ENCODE results near the gene IGFN1. TPM values are rescaled to one million over a fixed set of nuclear protein-coding genes. Genes with fewer than 3 reads are reported as not detected.

The IGFN1 gene
- total and polyA plus RNA-seq, 9 of the 15 experiments (the other 6 are each of a cell fraction or from before 2014, with no cell fraction given) = 0.04 TPM; not detected in 8

DNA sequence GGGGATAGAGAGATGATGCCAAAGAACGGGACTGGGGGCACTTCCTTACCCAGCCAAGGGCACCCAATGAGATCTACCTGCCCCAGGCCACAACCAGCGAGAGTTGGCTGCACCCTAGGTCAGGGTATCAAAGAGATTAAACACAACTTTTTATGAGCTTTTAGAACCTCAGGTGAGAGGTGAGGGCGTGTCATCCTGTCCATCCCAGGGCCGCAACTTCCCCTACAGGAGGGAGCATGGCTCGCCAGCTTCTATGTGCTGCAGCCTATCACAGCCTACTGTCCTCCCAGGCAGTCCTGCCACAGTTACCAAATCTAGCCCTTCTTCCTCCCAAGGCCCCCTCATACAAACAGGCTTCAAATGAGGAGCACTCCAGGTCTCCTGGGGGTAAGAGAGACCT, 49.2 kb upstream of the IGFN1 start:
- in situ Hi-C loops (cut with MboI) (no loop called here), intact Hi-C loops (cut with micrococcal nuclease) (no loop called here)
- no peak for ATAC-seq
- H3K36me3 ChIP-seq (ENCODE audit: control insufficient read depth, insufficient read depth, low read length) = peaks cover 98% of the 10 kb centered on the region; the same call in 2 of the 3 replicates
- no peak overlapping the region for H3K4me3 ChIP-seq
- H3K4me1 ChIP-seq (replicated peaks in 1 of 2; ENCODE audit: control insufficient read depth in 2 of 2, insufficient read depth in 2 of 2, low read length in 2 of 2) = no peaks in the 10 kb centered on the region
- CTCF ChIA-PET (ENCODE audit: low intra/inter-chr PET ratio) = no interaction called here
- no peak overlapping the region for H2AFZ ChIP-seq (ENCODE audit: low read depth, low read length)
- no peaks in the 10 kb centered on the region for H3K27me3 ChIP-seq (ENCODE audit: control insufficient read depth in 2 of 2, insufficient read depth in 2 of 2, low read length in 2 of 2)
- H4K20me1 ChIP-seq (replicated peaks; ENCODE audit: control insufficient read depth, insufficient read depth, low read length) = peaks cover 11% of the 10 kb centered on the region
- TF ChIP-seq RNF2 (IDR thresholded peaks at IDR 0.05) = no peak
- TF ChIP-seq RBFOX2 (IDR thresholded peaks at IDR 0.05; ENCODE audit: low read depth, low read length) = 0 out of 2 replicates have a peak, but pooled peaks have one; percentile 12
- H3K9ac ChIP-seq (ENCODE audit: insufficient read depth in 1 of 2, low read depth in 2 of 2, low read length in 2 of 2) = no peak overlapping the region
- BruUV-seq (replicated peaks) = no TSS peak
- DNase-seq (ENCODE audit: extremely low read depth in 1 of 4, low spot score in 3 of 4) = no peak
- no peaks in the 10 kb centered on the region for H3K9me3 ChIP-seq (replicated peaks; ENCODE audit: control insufficient read depth, insufficient read depth, low read depth, low read length)
- H3K4me2 ChIP-seq (ENCODE audit: insufficient read depth, low read length) = no peak overlapping the region
- no peak for FAIRE-seq
- no peak overlapping the region for H3K27ac ChIP-seq (ENCODE audit: extremely low read depth, low read depth, low read length)
- 91% methylated on average over 5 of the region's 5 CpGs for whole genome bisulfite sequencing (ENCODE audit: insufficient coverage, low coverage, missing lambda C conversion rate)
- H3K79me2 ChIP-seq (ENCODE audit: control insufficient read depth, insufficient read depth, low read length) = no peaks in the 10 kb centered on the region
- no peaks in the 10 kb centered on the region for H3K9me1 ChIP-seq (ENCODE audit: control insufficient read depth, insufficient read depth, low read length)
- POLR2A ChIA-PET = interaction anchor here (0.6 to 2.3 kb wide), 3 partner anchors 12 to 46 kb away, joined by 3 to 14 read pairs (median 4); partner anchors contain the start of gene TMEM9

- H4K20me1 ChIP-seq (replicated peaks; ENCODE audit: control insufficient read depth, insufficient read depth, low read length) = peaks cover 9% of the 10 kb centered on the region
- TF ChIP-seq ETS2 (tag; IDR thresholded peaks at IDR 0.05; ENCODE audit: borderline replicate concordance, poor library complexity, severe bottlenecking) = no peak
- peak; percentile 32; the same call in 1 of the 2 replicates for TF ChIP-seq RBFOX2 (IDR thresholded peaks at IDR 0.05; ENCODE audit: low read depth, low read length)
- peak; percentile 49; the same call in 1 of the 2 replicates for TF ChIP-seq POLR2G (IDR thresholded peaks at IDR 0.05; ENCODE audit: low read depth, low read length)
- no peaks in the 10 kb centered on the region for H3K4me1 ChIP-seq (replicated peaks in 1 of 2; ENCODE audit: control insufficient read depth in 2 of 2, insufficient read depth in 2 of 2, low read length in 2 of 2)
- no peaks in the 10 kb centered on the region for H3K79me2 ChIP-seq (ENCODE audit: control insufficient read depth, insufficient read depth, low read length)
- POLR2A ChIA-PET = interaction anchor here (0.6 to 2.3 kb wide), 10 partner anchors 8 to 880 kb away, joined by 3 to 14 read pairs (median 3); partner anchors contain the start of gene TMEM9
- H3K36me3 ChIP-seq (ENCODE audit: control insufficient read depth, insufficient read depth, low read length) = peaks cover 98% of the 10 kb centered on the region
- BruUV-seq (replicated peaks) = no TSS peak
- in situ Hi-C loops (cut with MboI) (no loop called here), intact Hi-C loops (cut with micrococcal nuclease) (no loop called here)
- 0 out of 4 replicates have a peak overlapping the region, but pooled peaks of 1 of the 2 experiments have one; percentile 46 for H3K9ac ChIP-seq (ENCODE audit: insufficient read depth in 1 of 2, low read depth in 2 of 2, low read length in 2 of 2)
- H3K27me3 ChIP-seq (ENCODE audit: control insufficient read depth in 2 of 2, insufficient read depth in 2 of 2, low read length in 2 of 2) = no peaks in the 10 kb centered on the region
- no peak overlapping the region for H2AFZ ChIP-seq (ENCODE audit: low read depth, low read length)
- H3K4me3 ChIP-seq = no peak overlapping the region
- DNase-seq (ENCODE audit: extremely low read depth in 1 of 4, low spot score in 3 of 4) = no peak
- 83% methylated on average over 16 of the region's 16 CpGs for WGBS (ENCODE audit: insufficient coverage, low coverage, missing lambda C conversion rate)
- no peak for ATAC-seq
- no peak overlapping the region for H3K27ac ChIP-seq (ENCODE audit: extremely low read depth, low read depth, low read length)
- FAIRE-seq = no peak
- CTCF ChIA-PET (ENCODE audit: low intra/inter-chr PET ratio) = no interaction called here
- no peaks in the 10 kb centered on the region for H3K9me3 ChIP-seq (replicated peaks; ENCODE audit: control insufficient read depth, insufficient read depth, low read depth, low read length)
- H3K9me1 ChIP-seq (ENCODE audit: control insufficient read depth, insufficient read depth, low read length) = no peaks in the 10 kb centered on the region
- no peak overlapping the region for H3K4me2 ChIP-seq (ENCODE audit: insufficient read depth, low read length)
Measured at GRCh38 chr1:201142011-201142848, 48.4 kb upstream of the IGFN1 start.

All from K562 (cell line).